ENCODE measurements around the gene IFIT1.

GRCh38 chr10:89379103-89379502, 13.3 kb upstream of the IFIT1 start:
- TF ChIP-seq CTCF (IDR thresholded peaks at IDR 0.05; ENCODE audit: low read depth, low read length, poor library complexity, severe bottlenecking) (no peak), EZH2phosphoT487 (IDR thresholded peaks at IDR 0.05; ENCODE audit: borderline replicate concordance, low read length) (no peak)

All from DOHH2 (cell line).